BE2C (cell line): Measurements from ENCODE around the gene BTRC.
A peak's percentile ranks its signal among the peaks of the same experiment; 100 is the strongest.

Experiments used
- DNase-seq: peaks from one replicate; pipeline ENCODE4 v3.0.0-alpha.2; 2020
- H3K27me3 ChIP-seq: fragments of 250-450 bp; sonication (Bioruptor Pico); 2 replicates; pipeline ENCODE4 v1.5.1; 2020; ENCODE audit warnings: mild to moderate bottlenecking
- H3K36me3 ChIP-seq: fragments of 250-450 bp; sonication (Bioruptor Pico); 2 replicates; pipeline ENCODE4 v1.5.1; 2020; ENCODE audit warnings: mild to moderate bottlenecking
- H3K4me1 ChIP-seq: fragments of 250-450 bp; sonication (Bioruptor Pico); 2 replicates; pipeline ENCODE4 v1.5.1; 2020
- H3K4me3 ChIP-seq: 2 replicates; pipeline ENCODE4 v1.5.1; 2011; ENCODE audit warnings: low read depth, low read length
- H3K9me3 ChIP-seq: fragments of 250-450 bp; sonication (Bioruptor Pico); 2 replicates; pipeline ENCODE4 v1.5.1; 2020
- CTCF ChIP-seq: IDR thresholded peaks from 2 replicates; pipeline ENCODE4 v1.5.1; 2012; ENCODE audit warnings: mild to moderate bottlenecking, low read depth, low read length

The BTRC gene

DNA sequence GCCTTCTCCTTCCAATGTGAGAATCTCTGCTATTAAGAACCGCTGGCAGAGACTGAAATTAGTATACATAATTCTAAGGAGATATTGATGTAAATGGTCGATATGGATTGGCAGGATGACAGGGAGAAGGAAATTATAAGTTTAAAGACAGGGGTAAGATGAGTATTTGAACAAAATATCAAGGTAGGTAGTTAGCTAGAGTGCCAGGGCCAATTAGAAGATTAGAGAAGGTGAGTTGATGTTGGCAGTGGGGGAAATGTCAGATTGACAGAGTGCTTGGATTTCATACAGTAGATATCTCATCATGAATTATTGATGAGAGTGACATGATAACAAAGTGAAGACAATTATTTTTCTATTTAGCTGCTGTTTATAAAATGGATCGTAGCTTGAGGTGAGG lies 74.1 kb downstream of the BTRC start:
- no peaks in the 10 kb centered on the region for H3K4me1 ChIP-seq
- H3K9me3 ChIP-seq, result no peaks in the 10 kb centered on the region
- no peaks in the 10 kb centered on the region for H3K36me3 ChIP-seq
- no peak overlapping the region for H3K4me3 ChIP-seq
- TF ChIP-seq CTCF, result no peak
- DNase-seq, result no peak
- no peaks in the 10 kb centered on the region for H3K27me3 ChIP-seq

- no peak overlapping the region for H3K4me3 ChIP-seq
- H3K9me3 ChIP-seq, result no peaks in the 10 kb centered on the region
- H3K4me1 ChIP-seq, result no peaks in the 10 kb centered on the region
- DNase-seq, result no peak
- TF ChIP-seq CTCF, result no peak
- no peaks in the 10 kb centered on the region for H3K27me3 ChIP-seq
- no peaks in the 10 kb centered on the region for H3K36me3 ChIP-seq
Measured at GRCh38 chr10:101429423-101429822, 75.5 kb downstream of the BTRC start.

DNA sequence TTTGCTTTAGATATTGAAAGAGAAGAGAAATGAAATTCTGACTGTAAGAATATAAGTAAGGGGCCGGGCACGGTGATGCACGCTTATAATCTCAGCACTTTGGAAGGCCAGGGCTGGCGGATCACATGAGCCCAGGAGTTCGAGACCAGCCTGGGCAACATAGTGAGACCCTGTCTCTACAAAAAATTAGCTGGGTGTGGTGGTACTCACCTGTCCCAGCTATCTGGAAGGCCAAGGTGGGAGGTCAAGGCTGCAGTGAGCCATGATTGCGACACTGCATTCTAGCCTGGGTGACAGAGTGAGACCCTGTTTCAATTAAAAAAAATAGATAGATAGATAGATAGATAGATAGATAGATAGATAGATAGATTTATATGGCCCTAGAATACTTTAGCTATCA lies 82.3 kb downstream of the BTRC start:
- Histone ChIP-seq H3K4me3 (no peak overlapping the region), H3K4me1 (peaks cover 12% of the 10 kb centered on the region), H3K36me3 (no peaks in the 10 kb centered on the region), H3K27me3 (no peaks in the 10 kb centered on the region), H3K9me3 (no peaks in the 10 kb centered on the region)
- no peak for DNase-seq
- TF ChIP-seq CTCF, result no peak

GRCh38 chr10:101438881-101439391 lies 85.0 kb downstream of the BTRC start:
- DNase-seq, result no peak
- Histone ChIP-seq H3K4me3 (no peak overlapping the region), H3K36me3 (no peaks in the 10 kb centered on the region), H3K9me3 (no peaks in the 10 kb centered on the region), H3K27me3 (no peaks in the 10 kb centered on the region), H3K4me1 (peaks cover 12% of the 10 kb centered on the region)
- TF ChIP-seq CTCF, result no peak

DNA sequence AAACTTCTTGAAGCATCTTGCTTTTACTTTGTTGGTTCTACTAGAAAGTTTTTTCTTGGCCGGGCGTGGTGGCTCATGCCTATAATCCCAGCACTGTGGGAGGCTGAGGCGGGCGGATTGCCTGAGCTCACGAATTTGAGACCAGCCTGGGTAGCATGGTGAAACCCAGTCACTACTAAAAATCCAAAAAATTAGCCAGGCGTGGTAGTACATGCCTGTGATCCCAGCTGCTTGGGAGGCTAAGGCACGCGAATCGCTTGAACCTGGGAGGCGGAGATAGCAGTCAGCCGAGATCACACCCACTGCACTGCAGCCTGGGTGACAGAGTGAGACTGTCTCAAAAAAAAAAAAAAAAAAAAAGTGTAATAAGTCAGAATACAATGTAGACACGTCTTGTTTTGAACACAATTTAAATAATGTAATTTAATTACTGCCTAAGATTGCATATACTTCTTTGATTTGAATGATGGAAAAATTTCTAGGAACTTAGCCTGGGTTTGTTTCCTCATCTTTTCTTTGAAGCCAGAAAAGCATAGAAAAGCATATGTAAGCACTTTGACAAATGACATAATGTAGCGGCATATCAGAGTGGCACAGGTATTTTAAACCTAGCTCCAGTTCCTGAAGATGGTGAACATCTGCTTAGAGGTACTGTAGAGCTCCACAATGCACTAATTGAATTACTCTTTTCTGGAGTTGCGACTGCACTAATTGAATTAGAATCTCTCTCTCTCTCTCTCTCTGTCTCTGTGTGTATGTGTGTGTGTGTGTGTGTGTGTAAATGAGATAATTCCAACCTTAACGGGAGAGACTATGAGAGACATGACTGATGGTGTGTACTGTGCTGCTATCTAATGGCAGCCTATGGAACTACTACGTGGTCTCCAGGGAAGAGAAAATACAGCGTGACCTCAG lies 87.8 kb downstream of the BTRC start:
- Histone ChIP-seq H3K36me3 (no peaks in the 10 kb centered on the region), H3K27me3 (no peaks in the 10 kb centered on the region), H3K4me3 (no peak overlapping the region), H3K9me3 (no peaks in the 10 kb centered on the region), H3K4me1 (peaks cover 12% of the 10 kb centered on the region)
- TF ChIP-seq CTCF, result peak; percentile 81
- DNase-seq, result peak; percentile 55

DNA sequence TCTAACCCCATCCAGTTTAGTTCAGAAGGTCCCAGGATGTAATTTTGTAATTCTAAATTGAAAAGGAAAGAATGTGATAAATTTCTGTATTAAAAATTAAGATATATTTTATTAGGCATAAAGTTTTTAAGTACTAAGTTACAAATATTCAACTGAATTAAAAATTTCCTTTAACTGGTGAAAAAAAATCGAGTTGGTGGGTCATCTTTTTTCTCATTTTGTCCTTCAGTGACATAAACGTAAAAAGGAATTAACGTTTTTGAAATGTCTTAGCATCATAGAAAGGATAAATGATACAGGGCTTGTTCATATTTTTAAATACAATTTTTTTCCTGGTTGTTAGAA lies 88.5 kb downstream of the BTRC start:
- Histone ChIP-seq H3K9me3 (no peaks in the 10 kb centered on the region), H3K36me3 (no peaks in the 10 kb centered on the region), H3K27me3 (no peaks in the 10 kb centered on the region), H3K4me3 (no peak overlapping the region), H3K4me1 (peaks cover 12% of the 10 kb centered on the region)
- TF ChIP-seq CTCF, result no peak
- DNase-seq, result no peak
